Body of pancreas (tissue), 4 donors: ENCODE results near the gene PLS1. TPM values are rescaled to one million over a fixed set of nuclear protein-coding genes. Genes with fewer than 3 reads are reported as not detected.
"Not testable (repeated sequence)": the region's sequence is repeated elsewhere in the genome, so short reads cannot be mapped to it uniquely, and the experiment has no call there.

Experiments used
- ATAC-seq: fragments of 150-250 bp; one replicate; pipeline ENCODE4 v1.9.1; 2016
- DNase-seq, 4 donors: peaks; one replicate each; pipeline ENCODE4 v3.0.0-alpha.2; 2019
- H3K27ac ChIP-seq, 4 donors: fragments of 200-600 bp; sonication (generic); 1 replicate in 3 of 4; 2 replicates in 1 of 4; pipeline versions ENCODE4 v1.5.1 to v1.6.1; 2016 to 2019; ENCODE audit warnings: mild to moderate bottlenecking in 1 of 4, mixed read lengths in 1 of 4, moderate library complexity in 1 of 4
- H3K27me3 ChIP-seq, 2 donors: fragments of 200-600 bp; sonication (generic); one replicate each; pipeline ENCODE4 v1.6.0; 2016; ENCODE audit warnings: mild to moderate bottlenecking in 1 of 2
- H3K36me3 ChIP-seq, 2 donors: fragments of 200-600 bp; sonication (generic); replicated peaks in 1 of 2; 2 replicates each; pipeline ENCODE4 v1.5.1; 2016; ENCODE audit warnings: low read depth in 2 of 2; ENCODE audit not compliant: insufficient read depth in 1 of 2
- H3K4me1 ChIP-seq: fragments of 200-600 bp; sonication (generic); one replicate; pipeline ENCODE4 v1.6.0; 2016
- H3K4me3 ChIP-seq, 2 donors: fragments of 200-600 bp; sonication (generic); 1 replicate in 1 of 2; 2 replicates in 1 of 2; pipeline ENCODE4 v1.5.1; 2016 to 2019
- H3K9me3 ChIP-seq, 3 donors: fragments of 200-600 bp; sonication (generic); 1 replicate in 2 of 3; 2 replicates in 1 of 3; pipeline ENCODE4 v1.5.1; 2016
- POLR2A ChIP-seq, 3 donors: fragments of 450-650 bp; IDR thresholded peaks; one replicate each; pipeline ENCODE4 v1.6.1; 2016; ENCODE audit warnings: antibody characterized with exemption in 3 of 3, mild to moderate bottlenecking in 2 of 3
- WGBS, 2 donors: methylation state at CpG; one replicate each; pipeline ENCODE4 v1.1.5; 2017; 5-methylcytosine and 5-hydroxymethylcytosine counted together
- intact Hi-C: fragments of 100-400 bp; cut with DNase I; formaldehyde crosslinking; loops from one replicate; pipeline ENCODE4 v1.15.1; 2023
- total RNA-seq, 2 donors: library from RNA; depleted of rRNA; stranded (reverse); fragments of >200 nt; gene quantifications; one replicate each; pipeline ENCODE4 v1.1.0, GENCODE V29; 2016
- TF ChIP-seq, protein P1 (sequence below), 7 experiments: fragments of 450-650 bp in 4 of 7; fragments of 200-600 bp in 3 of 7; sonication (generic) in 3 of 7; IDR thresholded peaks; one replicate each; pipeline ENCODE4 v1.5.1; 2016 to 2019; ENCODE audit warnings: antibody characterized with exemption in 7 of 7

Gene PLS1
- total RNA-seq, 2 donors from 2014 or later: 6.3 to 21.8 TPM

DNA sequence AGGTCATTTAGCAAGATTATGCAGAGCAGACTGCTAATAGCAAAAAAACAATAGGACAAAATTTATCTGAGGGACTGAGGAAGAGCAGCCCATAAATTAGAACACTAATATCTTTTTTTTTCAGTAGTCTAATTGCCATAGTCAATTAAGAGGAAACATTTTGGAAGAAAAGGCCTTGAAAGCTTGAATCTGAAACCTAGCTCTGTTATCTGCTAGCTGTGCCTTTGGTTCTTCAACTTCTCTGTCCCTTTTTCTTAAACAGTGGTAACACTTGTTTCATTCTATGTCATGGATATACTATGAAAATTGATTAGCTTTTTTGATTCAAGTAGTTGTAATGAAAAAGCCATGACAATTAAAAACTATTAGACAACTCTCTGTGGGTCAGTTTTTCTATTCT, 19.4 kb upstream of the PLS1 start:
- ATAC-seq (no peak), DNase-seq (no peak)
- H3K4me1 ChIP-seq: peaks cover 22% of the 10 kb centered on the region
- no peaks in the 10 kb centered on the region for H3K36me3 ChIP-seq
- TF ChIP-seq POLR2A (IDR thresholded peaks at IDR 0.05): no peak
- TF ChIP-seq, protein P1, sequence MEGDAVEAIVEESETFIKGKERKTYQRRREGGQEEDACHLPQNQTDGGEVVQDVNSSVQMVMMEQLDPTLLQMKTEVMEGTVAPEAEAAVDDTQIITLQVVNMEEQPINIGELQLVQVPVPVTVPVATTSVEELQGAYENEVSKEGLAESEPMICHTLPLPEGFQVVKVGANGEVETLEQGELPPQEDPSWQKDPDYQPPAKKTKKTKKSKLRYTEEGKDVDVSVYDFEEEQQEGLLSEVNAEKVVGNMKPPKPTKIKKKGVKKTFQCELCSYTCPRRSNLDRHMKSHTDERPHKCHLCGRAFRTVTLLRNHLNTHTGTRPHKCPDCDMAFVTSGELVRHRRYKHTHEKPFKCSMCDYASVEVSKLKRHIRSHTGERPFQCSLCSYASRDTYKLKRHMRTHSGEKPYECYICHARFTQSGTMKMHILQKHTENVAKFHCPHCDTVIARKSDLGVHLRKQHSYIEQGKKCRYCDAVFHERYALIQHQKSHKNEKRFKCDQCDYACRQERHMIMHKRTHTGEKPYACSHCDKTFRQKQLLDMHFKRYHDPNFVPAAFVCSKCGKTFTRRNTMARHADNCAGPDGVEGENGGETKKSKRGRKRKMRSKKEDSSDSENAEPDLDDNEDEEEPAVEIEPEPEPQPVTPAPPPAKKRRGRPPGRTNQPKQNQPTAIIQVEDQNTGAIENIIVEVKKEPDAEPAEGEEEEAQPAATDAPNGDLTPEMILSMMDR (IDR thresholded peaks at IDR 0.05): no peak
- no peak overlapping the region for H3K27ac ChIP-seq
- no peak overlapping the region for H3K4me3 ChIP-seq
- no peaks in the 10 kb centered on the region for H3K9me3 ChIP-seq
- intact Hi-C loops: no loop called here
- H3K27me3 ChIP-seq: no peaks in the 10 kb centered on the region

DNA sequence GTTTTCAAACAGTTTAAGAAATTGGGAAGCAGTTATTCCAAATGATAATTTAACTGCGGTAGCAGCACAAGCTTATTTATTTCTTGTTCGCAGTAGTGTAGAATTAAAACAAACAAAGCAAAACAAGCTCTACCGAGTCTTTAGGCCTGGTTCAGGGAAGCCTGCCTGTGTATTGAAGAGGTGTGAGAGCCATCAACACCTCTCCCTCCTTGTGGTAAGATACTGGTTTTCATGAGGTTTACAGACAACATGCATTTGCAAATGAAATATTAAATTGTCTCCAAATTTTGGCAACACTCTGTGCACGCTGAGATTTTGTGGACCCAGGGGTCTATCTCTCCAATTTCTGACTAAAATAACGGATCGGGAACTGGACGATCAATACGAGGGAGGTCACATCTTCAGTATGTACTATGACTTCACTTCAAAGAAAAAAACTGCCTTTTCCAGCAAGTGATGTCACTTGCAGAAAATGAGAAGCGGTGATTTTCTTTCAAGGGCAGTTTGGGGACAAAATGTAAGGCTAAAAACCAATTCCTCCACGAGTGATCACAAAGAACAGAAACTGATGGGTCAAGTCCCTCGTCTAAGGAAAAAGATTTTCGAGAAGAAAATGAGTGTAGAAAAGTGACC, 18.4 kb upstream of the PLS1 start:
- H3K36me3 ChIP-seq: no peaks in the 10 kb centered on the region
- H3K27me3 ChIP-seq: no peaks in the 10 kb centered on the region
- intact Hi-C loops: no loop called here
- 2% methylated on average over 12 of the region's 12 CpGs for WGBS, 2 donors
- ATAC-seq: no peak
- peak overlapping the region in 3 of 4 donors; percentile 92 to 96 (median 95) for H3K27ac ChIP-seq
- H3K4me3 ChIP-seq: peak overlapping the region; percentile 84 to 94
- peaks cover 22% of the 10 kb centered on the region for H3K4me1 ChIP-seq
- no peak for DNase-seq
- TF ChIP-seq, protein P1 (IDR thresholded peaks at IDR 0.05): no peak
- TF ChIP-seq POLR2A (IDR thresholded peaks at IDR 0.05): no peak
- H3K9me3 ChIP-seq: no peaks in the 10 kb centered on the region

DNA sequence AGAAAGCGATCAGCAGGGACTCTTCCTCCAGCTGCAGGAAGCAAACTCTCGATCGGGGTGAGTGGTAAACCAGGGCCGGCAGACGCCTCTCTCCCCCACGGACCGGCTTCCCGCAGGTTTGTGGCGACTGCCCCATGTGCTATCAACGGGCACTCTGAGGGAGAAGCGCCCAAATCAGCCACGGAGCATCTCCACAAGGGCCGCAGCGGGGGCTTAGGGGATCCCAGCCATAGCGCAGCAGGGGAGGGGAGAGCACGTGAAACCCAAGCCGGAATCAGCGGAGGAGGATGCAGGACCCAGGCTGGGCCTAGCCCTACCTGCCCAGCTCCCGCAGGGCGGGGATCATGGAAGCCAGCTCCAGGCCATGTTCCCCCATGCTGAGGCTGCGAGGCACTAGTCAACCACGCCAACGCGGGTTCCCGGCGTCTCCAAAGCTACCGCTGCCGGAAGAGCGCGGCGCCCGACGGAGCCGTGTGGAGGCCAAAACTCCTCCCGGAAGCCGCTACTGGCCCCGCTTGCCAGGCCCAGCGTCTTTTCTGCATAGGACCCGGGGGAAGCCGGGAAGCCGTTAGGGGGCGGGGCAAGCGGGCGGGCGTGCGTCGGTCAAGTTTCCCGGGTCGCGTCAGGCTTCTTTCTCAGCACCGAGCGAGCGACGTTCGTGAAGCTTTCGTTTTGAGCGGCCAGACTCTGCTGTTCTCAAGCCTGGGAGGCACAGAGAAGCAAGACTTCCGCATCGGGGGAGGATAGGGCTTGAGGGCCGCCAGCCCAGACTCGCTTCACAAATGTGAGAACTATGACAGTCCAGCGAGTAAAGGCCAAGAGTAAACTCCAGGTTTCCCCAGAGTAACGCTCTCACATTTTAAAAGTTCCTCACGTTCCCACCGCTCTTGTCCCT, 17.6 kb upstream of the PLS1 start, which contains the start of gene ATR:
Gene ATR, minus strand, starts transcription at position 405 of the 895 bp plus-strand sequence. Its CDS starts 29 bp downstream, at position 376.
- Histone ChIP-seq H3K36me3 (no peaks in the 10 kb centered on the region), H3K27ac (peak within 1 kb of the TSS; percentile 71 to 96 (median 94)), H3K27me3 (no peaks in the 10 kb centered on the region), H3K9me3 (no peaks in the 10 kb centered on the region), H3K4me1 (peaks cover 22% of the 10 kb centered on the region), H3K4me3 (peak within 1 kb of the TSS; percentile 84 to 94)
- ATAC-seq: peak; percentile 99
- DNase-seq: peak; percentile 97 to 98 (median 98)
- intact Hi-C loops: no loop called here
- TF ChIP-seq, protein P1 (IDR thresholded peaks at IDR 0.05): peak in 2 of 7 experiments; percentile 6 to 36
- TF ChIP-seq POLR2A (IDR thresholded peaks at IDR 0.05): peak; percentile 70 to 97 (median 96)
- 0% methylated on average over 30 to 65 of the region's 65 CpGs for WGBS, 2 donors

DNA sequence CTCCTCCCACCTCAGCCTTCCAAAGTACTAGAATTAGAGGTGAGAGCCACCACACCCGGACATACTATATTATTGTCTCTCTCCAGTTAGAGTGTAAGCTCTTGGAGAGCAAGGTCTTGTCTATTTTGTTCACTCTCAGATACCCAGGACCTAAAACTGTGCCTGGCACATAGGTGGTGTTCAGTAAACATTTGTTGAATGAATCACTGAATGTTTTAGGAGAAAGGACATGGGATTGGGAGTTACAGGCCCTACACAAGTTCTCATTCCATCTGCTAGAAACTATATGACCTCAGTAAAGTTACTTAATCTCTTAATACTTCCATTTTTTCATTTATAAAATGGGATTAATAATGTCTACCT, 16.2 kb upstream of the PLS1 start:
- intact Hi-C loops: loop anchor here (5.0 kb wide), 1 partner anchor 412 kb away; no protein-coding TSS in a partner anchor
- H3K36me3 ChIP-seq: no peaks in the 10 kb centered on the region
- DNase-seq (no peak), ATAC-seq (no peak)
- no peak overlapping the region for H3K27ac ChIP-seq
- peaks cover 22% of the 10 kb centered on the region for H3K4me1 ChIP-seq
- WGBS, 2 donors: 83 to 95% methylated on average over 1 of the region's 1 CpG
- H3K9me3 ChIP-seq: no peaks in the 10 kb centered on the region
- no peaks in the 10 kb centered on the region for H3K27me3 ChIP-seq
- TF ChIP-seq, protein P1 (IDR thresholded peaks at IDR 0.05): no peak
- no peak for TF ChIP-seq POLR2A (IDR thresholded peaks at IDR 0.05)
- H3K4me3 ChIP-seq: no peak overlapping the region

DNA sequence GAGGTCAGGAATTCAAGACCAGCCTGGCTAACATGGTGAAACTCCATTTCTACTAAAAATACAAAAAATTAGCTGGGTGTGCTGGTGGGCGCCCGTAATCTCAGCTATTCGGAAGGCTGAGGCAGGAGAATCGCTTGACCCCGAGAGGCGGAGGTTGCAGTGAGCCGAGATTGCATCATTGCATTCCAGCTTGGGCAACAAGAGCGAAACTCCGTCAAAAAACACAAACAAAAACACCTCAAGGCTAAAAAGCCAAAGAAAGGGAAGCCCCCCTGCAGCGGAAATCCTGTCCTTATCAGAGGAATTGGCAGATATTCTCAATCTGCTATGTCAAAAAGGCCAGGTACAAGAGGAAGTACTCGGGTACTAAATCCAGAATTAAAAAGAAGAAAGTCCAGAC, 15.1 kb upstream of the PLS1 start:
- WGBS, 2 donors: 73 to 81% methylated on average over 11 of the region's 11 CpGs
- H3K27me3 ChIP-seq, H3K36me3 ChIP-seq, DNase-seq, H3K4me3 ChIP-seq, H3K27ac ChIP-seq, ATAC-seq, H3K9me3 ChIP-seq: not testable (repeated sequence)
- H3K4me1 ChIP-seq: peaks cover 22% of the 10 kb centered on the region
- intact Hi-C loops: loop anchor here (5.0 kb wide), 1 partner anchor 411 kb away; no protein-coding TSS in a partner anchor
